GM18519 (cell line): ENCODE results near the gene SPC25.
"Not testable (repeated sequence)": the region's sequence is repeated elsewhere in the genome, so short reads cannot be mapped to it uniquely, and the experiment has no call there.

Experiments
- ATAC-seq: cut with Tn5 transposase; IDR thresholded peaks from one replicate; pipeline ENCODE4 v1.9.1; 2021; ENCODE audit warnings: mild to moderate bottlenecking, moderate library complexity; ENCODE audit not compliant: unreplicated experiment, low FRiP score

The SPC25 gene

GRCh38 chr2:168904358-168904757 is 14.1 kb upstream of the SPC25 start:
- no peak for ATAC-seq

- no peak for ATAC-seq
Measured at GRCh38 chr2:168903888-168904287, 13.7 kb upstream of the SPC25 start.

- ATAC-seq = no peak
Measured at GRCh38 chr2:168901003-168901402, 10.8 kb upstream of the SPC25 start, which contains the start of gene G6PC2. TSS of gene G6PC2 (plus strand) at chr2:168901291. CDS start at chr2:168901332, 41 bp downstream.

- ATAC-seq = no peak
Measured at GRCh38 chr2:168897449-168897848, 7.2 kb upstream of the SPC25 start.

- no peak for ATAC-seq
Measured at GRCh38 chr2:168896783-168897182, 6.6 kb upstream of the SPC25 start.

- no peak for ATAC-seq
Measured at GRCh38 chr2:168895771-168896170, 5.5 kb upstream of the SPC25 start.

GRCh38 chr2:168894720-168895119 is 4.5 kb upstream of the SPC25 start:
- ATAC-seq = no peak

GRCh38 chr2:168894101-168894500 is 3.9 kb upstream of the SPC25 start:
- no peak for ATAC-seq

- ATAC-seq = no peak
Measured at GRCh38 chr2:168892327-168892726, 2.1 kb upstream of the SPC25 start.

GRCh38 chr2:168889635-168890005 is 610 bp downstream of the SPC25 start:
- no peak for ATAC-seq

GRCh38 chr2:168884975-168885374 is 5.3 kb downstream of the SPC25 start:
- ATAC-seq = no peak

- not testable (repeated sequence) for ATAC-seq
Measured at GRCh38 chr2:168882163-168882562, 8.1 kb downstream of the SPC25 start.

GRCh38 chr2:168874368-168875054 is 15.7 kb downstream of the SPC25 start:
- ATAC-seq = no peak

GRCh38 chr2:168870824-168871223 is 19.4 kb downstream of the SPC25 start:
- not testable (repeated sequence) for ATAC-seq

- ATAC-seq = not testable (repeated sequence)
Measured at GRCh38 chr2:168870369-168870768, 19.9 kb downstream of the SPC25 start.

- ATAC-seq = not testable (repeated sequence)
Measured at GRCh38 chr2:168867164-168867563, 23.1 kb downstream of the SPC25 start.

- ATAC-seq = no peak
Measured at GRCh38 chr2:168858146-168858545, 32.1 kb downstream of the SPC25 start.

GRCh38 chr2:168855601-168856000 is 34.6 kb downstream of the SPC25 start:
- ATAC-seq = no peak

- no peak for ATAC-seq
Measured at GRCh38 chr2:168854651-168855050, 35.6 kb downstream of the SPC25 start.

- no peak for ATAC-seq
Measured at GRCh38 chr2:168853471-168853870, 36.8 kb downstream of the SPC25 start.

- no peak for ATAC-seq
Measured at GRCh38 chr2:168852481-168852880, 37.7 kb downstream of the SPC25 start.

GRCh38 chr2:168851674-168852320 is 38.4 kb downstream of the SPC25 start:
- ATAC-seq = no peak
